ENCODE results near the gene RALGDS. TPM values are rescaled to one million over a fixed set of nuclear protein-coding genes. Genes with fewer than 3 reads are reported as not detected.

Gene RALGDS
- total RNA-seq, 2 donors from 2014 or later = 28.0 to 30.7 TPM

GRCh38 chr9:133146746-133147411 lies 25.8 kb upstream of the RALGDS start:
- Mint-ChIP-seq H3K4me1 (peaks cover 23% of the 10 kb centered on the region), H3K36me3 (ENCODE audit: low read depth) (peaks cover 1% of the 10 kb centered on the region)
- H3K4me3 ChIP-seq (ENCODE audit: low read length) = peak overlapping the region; percentile 88

DNA sequence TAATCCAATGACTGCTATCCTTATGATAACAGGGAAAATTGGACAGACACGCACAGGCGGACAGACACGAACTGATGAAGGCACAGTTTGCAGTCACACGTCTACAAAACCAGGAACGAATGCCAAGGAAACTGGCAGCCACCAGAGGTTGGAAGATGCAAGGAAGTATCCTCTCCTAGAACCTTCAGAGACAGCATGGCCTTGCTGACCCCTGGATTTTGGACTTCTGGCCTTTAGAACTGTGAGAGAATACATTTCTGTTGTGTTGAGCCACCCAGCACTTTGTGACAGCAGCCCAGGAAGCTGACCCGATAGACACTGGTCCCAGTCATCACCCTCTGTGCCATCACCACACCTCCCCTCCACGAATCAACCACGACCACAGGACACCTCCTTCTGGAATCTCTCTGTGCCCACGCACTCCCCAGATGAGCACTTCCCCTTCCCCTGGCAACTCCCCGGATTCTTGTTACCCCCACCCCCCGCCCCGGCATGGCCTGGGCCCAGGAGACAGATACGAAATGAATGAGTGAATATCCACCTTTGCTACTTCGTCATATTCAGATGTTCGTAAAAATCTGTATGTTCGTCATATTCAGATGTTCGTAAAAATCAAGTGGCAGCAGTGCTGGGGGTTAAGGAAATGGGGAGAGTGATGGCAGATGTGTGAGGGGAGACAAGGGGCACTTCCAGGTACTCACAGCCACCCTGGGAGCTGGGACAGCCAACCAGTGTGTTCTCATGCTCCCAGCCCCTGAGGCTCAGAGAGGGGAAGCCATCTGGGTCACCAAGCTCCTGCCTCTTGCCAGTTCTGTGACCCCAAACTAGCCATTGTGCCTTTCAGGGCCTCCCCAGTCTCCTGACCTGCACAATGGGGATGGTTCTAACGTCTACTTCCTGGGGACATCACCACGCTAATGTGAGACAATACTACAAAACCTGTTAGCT lies 24.1 kb upstream of the RALGDS start:
- WGBS, 2 experiments (ENCODE audit: insufficient coverage in 1 of 2, insufficient read length in 1 of 2) = 88 to 95% methylated on average over 12 to 19 of the region's 19 CpGs
- H3K27ac Mint-ChIP-seq = no peak overlapping the region
- H3K27me3 ChIP-seq (ENCODE audit: control insufficient read depth, insufficient read depth, low read length, poor library complexity, severe bottlenecking) = no peaks in the 10 kb centered on the region
- no peak overlapping the region for H3K4me3 Mint-ChIP-seq
- no peaks in the 10 kb centered on the region for H3K9me3 ChIP-seq (ENCODE audit: control insufficient read depth, low read length)
- no peak for DNase-seq
- H3K27ac ChIP-seq (ENCODE audit: low read depth, low read length) = no peak overlapping the region
- peaks cover 9% of the 10 kb centered on the region for H3K4me1 ChIP-seq (ENCODE audit: control insufficient read depth, insufficient read depth, low read length)
- TF ChIP-seq, protein P1, sequence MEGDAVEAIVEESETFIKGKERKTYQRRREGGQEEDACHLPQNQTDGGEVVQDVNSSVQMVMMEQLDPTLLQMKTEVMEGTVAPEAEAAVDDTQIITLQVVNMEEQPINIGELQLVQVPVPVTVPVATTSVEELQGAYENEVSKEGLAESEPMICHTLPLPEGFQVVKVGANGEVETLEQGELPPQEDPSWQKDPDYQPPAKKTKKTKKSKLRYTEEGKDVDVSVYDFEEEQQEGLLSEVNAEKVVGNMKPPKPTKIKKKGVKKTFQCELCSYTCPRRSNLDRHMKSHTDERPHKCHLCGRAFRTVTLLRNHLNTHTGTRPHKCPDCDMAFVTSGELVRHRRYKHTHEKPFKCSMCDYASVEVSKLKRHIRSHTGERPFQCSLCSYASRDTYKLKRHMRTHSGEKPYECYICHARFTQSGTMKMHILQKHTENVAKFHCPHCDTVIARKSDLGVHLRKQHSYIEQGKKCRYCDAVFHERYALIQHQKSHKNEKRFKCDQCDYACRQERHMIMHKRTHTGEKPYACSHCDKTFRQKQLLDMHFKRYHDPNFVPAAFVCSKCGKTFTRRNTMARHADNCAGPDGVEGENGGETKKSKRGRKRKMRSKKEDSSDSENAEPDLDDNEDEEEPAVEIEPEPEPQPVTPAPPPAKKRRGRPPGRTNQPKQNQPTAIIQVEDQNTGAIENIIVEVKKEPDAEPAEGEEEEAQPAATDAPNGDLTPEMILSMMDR (conservative IDR thresholded peaks at IDR 0.05) = no peak
- H3K4me3 ChIP-seq (ENCODE audit: low read length) = no peak overlapping the region
- H3K36me3 Mint-ChIP-seq (ENCODE audit: low read depth) = peaks cover 1% of the 10 kb centered on the region
- H3K27me3 Mint-ChIP-seq (ENCODE audit: insufficient read depth) = no peaks in the 10 kb centered on the region
- no peak overlapping the region for H3K9ac ChIP-seq (ENCODE audit: extremely low read depth, low read length, poor library complexity, severe bottlenecking)
- no peaks in the 10 kb centered on the region for H3K9me3 Mint-ChIP-seq
- peaks cover 23% of the 10 kb centered on the region for H3K4me1 Mint-ChIP-seq
- peaks cover 5% of the 10 kb centered on the region for H3K36me3 ChIP-seq (ENCODE audit: control insufficient read depth, insufficient read depth, low read length)

More at GRCh38 chr9:133146746-133147411, 25.8 kb upstream of the RALGDS start:
- Mint-ChIP-seq H3K9me3 (no peaks in the 10 kb centered on the region), H3K27ac (peak overlapping the region; percentile 10), H3K27me3 (ENCODE audit: insufficient read depth) (no peaks in the 10 kb centered on the region), H3K4me3 (no peak overlapping the region)
- H3K27me3 ChIP-seq (ENCODE audit: control insufficient read depth, insufficient read depth, low read length, poor library complexity, severe bottlenecking) = no peaks in the 10 kb centered on the region
- no peak overlapping the region for H3K27ac ChIP-seq (ENCODE audit: low read depth, low read length)
- no peak overlapping the region for H3K9ac ChIP-seq (ENCODE audit: extremely low read depth, low read length, poor library complexity, severe bottlenecking)
- TF ChIP-seq, protein P1 (conservative IDR thresholded peaks at IDR 0.05) = no peak
- H3K9me3 ChIP-seq (ENCODE audit: control insufficient read depth, low read length) = no peaks in the 10 kb centered on the region
- peaks cover 9% of the 10 kb centered on the region for H3K4me1 ChIP-seq (ENCODE audit: control insufficient read depth, insufficient read depth, low read length)
- WGBS, 2 experiments (ENCODE audit: insufficient coverage in 1 of 2, insufficient read length in 1 of 2) = 67 to 81% methylated on average over 5 to 7 of the region's 7 CpGs
- DNase-seq = no peak
- peaks cover 5% of the 10 kb centered on the region for H3K36me3 ChIP-seq (ENCODE audit: control insufficient read depth, insufficient read depth, low read length)

- H3K27ac ChIP-seq (ENCODE audit: low read depth, low read length) = peak overlapping the region; percentile 90
- H3K4me1 ChIP-seq (ENCODE audit: control insufficient read depth, insufficient read depth, low read length) = peaks cover 9% of the 10 kb centered on the region
- Mint-ChIP-seq H3K27ac (peak overlapping the region; percentile 87), H3K4me1 (peaks cover 23% of the 10 kb centered on the region), H3K27me3 (ENCODE audit: insufficient read depth) (no peaks in the 10 kb centered on the region), H3K9me3 (no peaks in the 10 kb centered on the region), H3K36me3 (ENCODE audit: low read depth) (peaks cover 1% of the 10 kb centered on the region), H3K4me3 (peak overlapping the region; percentile 54)
- H3K9me3 ChIP-seq (ENCODE audit: control insufficient read depth, low read length) = no peaks in the 10 kb centered on the region
- no peaks in the 10 kb centered on the region for H3K27me3 ChIP-seq (ENCODE audit: control insufficient read depth, insufficient read depth, low read length, poor library complexity, severe bottlenecking)
- H3K4me3 ChIP-seq (ENCODE audit: low read length) = no peak overlapping the region
- TF ChIP-seq, protein P1 (conservative IDR thresholded peaks at IDR 0.05) = peak; percentile 100
- peaks cover 5% of the 10 kb centered on the region for H3K36me3 ChIP-seq (ENCODE audit: control insufficient read depth, insufficient read depth, low read length)
- peak overlapping the region; percentile 55 for H3K9ac ChIP-seq (ENCODE audit: extremely low read depth, low read length, poor library complexity, severe bottlenecking)
- 25% methylated on average over 34 to 52 of the region's 52 CpGs for WGBS, 2 experiments (ENCODE audit: insufficient coverage in 1 of 2, insufficient read length in 1 of 2)
- peak; percentile 92 for DNase-seq
Measured at GRCh38 chr9:133144142-133144903, 23.3 kb upstream of the RALGDS start.
